ENCODE data around the gene BTC. TPM values are rescaled to one million over a fixed set of nuclear protein-coding genes. Genes with fewer than 3 reads are reported as not detected.
A peak's percentile ranks its signal among the peaks of the same experiment; 100 is the strongest.

Gene BTC
- total RNA-seq, 1 donor from 2014 or later = 8.3 TPM

DNA sequence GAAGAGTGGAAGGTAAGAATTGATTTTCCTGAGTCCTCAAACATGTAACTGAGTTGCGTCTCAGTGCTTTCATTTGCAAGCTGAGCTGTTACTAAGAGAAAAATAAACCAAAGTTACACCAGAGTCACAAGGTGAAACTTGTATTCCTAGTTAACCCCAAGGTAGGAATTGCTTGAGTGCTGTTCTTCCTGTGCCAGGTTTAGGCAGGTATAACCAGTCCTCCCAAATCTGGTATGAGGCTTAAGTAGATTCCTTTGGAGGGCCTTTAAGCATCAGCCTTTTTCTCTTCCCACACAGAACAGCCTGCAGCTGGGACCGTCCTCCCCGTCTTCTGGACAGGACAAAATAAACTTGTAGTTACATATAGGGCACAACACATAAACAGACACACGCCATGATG is 2.3 kb upstream of the BTC start:
- H3K36me3 ChIP-seq (ENCODE audit: control insufficient read depth, insufficient read depth, low read length) = no peaks in the 10 kb centered on the region
- no peak for TF ChIP-seq CTCF (IDR thresholded peaks at IDR 0.05; ENCODE audit: insufficient read depth, low read length, poor library complexity, severe bottlenecking)

GRCh38 chr4:74793757-74794381 is 454 bp downstream of the BTC start:
- peak; percentile 82 for TF ChIP-seq CTCF (IDR thresholded peaks at IDR 0.05; ENCODE audit: insufficient read depth, low read length, poor library complexity, severe bottlenecking)
- H3K27me3 ChIP-seq (ENCODE audit: control insufficient read depth, insufficient read depth, low read length) = no peaks in the 10 kb centered on the region
- H3K4me3 ChIP-seq (ENCODE audit: low read depth, low read length) = peak overlapping the region; percentile 62
- DNase-seq (ENCODE audit: low read depth) = no peak
- no peaks in the 10 kb centered on the region for H3K36me3 ChIP-seq (ENCODE audit: control insufficient read depth, insufficient read depth, low read length)

More for the DNA sequence above, 2.3 kb upstream of the BTC start:
- Histone ChIP-seq H3K4me3 (ENCODE audit: low read depth, low read length) (no peak overlapping the region), H3K27me3 (ENCODE audit: control insufficient read depth, insufficient read depth, low read length) (no peaks in the 10 kb centered on the region)
- no peak for DNase-seq (ENCODE audit: low read depth)

DNA sequence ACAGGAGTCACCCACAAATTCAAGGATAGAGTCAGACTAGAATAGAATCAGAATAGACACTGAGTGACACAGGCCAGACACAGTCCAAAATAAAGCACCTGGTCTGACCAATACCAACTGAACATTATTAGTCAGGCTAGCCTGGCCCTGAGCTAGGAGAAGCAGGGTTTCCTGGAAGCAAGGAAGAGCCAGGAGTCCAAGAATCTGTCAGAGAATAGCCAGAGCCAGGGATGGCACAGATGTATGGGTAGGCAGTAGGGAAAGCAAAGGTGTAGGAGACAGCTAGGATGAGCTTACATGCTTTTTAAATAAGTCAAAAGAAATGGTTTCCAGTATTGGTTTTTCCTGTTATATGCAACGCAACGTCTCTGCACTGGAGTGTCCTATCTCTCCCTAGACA is 3.7 kb downstream of the BTC start:
- no peaks in the 10 kb centered on the region for H3K36me3 ChIP-seq (ENCODE audit: control insufficient read depth, insufficient read depth, low read length)
- no peak overlapping the region for H3K4me3 ChIP-seq (ENCODE audit: low read depth, low read length)
- TF ChIP-seq CTCF (IDR thresholded peaks at IDR 0.05; ENCODE audit: insufficient read depth, low read length, poor library complexity, severe bottlenecking) = no peak
- DNase-seq (ENCODE audit: low read depth) = no peak
- H3K27me3 ChIP-seq (ENCODE audit: control insufficient read depth, insufficient read depth, low read length) = no peaks in the 10 kb centered on the region

- TF ChIP-seq CTCF (IDR thresholded peaks at IDR 0.05; ENCODE audit: insufficient read depth, low read length, poor library complexity, severe bottlenecking) = no peak
- Histone ChIP-seq H3K27me3 (ENCODE audit: control insufficient read depth, insufficient read depth, low read length) (no peaks in the 10 kb centered on the region), H3K36me3 (ENCODE audit: control insufficient read depth, insufficient read depth, low read length) (no peaks in the 10 kb centered on the region), H3K4me3 (ENCODE audit: low read depth, low read length) (no peak overlapping the region)
- no peak for DNase-seq (ENCODE audit: low read depth)
Observed at GRCh38 chr4:74789518-74789917, 4.8 kb downstream of the BTC start.

DNA sequence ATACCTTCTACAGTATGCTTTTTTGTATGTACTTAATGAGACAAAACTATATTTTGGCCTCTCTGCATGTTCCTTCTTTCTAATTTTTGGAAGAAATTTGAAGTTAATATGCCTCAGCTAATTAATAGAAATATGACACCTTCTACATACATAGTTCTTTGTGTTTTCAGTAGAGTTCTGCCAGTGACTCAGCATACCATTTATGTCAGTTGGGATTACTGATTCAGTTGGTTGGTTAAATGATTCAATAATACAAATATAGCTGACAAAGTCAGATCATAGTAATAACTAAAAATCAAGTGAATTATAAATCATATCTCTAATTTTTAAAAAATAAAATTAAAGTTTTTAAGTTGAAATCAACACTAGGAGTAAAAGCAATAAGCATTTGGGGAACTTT is 16.8 kb downstream of the BTC start:
- no peaks in the 10 kb centered on the region for H3K36me3 ChIP-seq (ENCODE audit: control insufficient read depth, insufficient read depth, low read length)
- TF ChIP-seq CTCF (IDR thresholded peaks at IDR 0.05; ENCODE audit: insufficient read depth, low read length, poor library complexity, severe bottlenecking) = no peak
- no peak overlapping the region for H3K4me3 ChIP-seq (ENCODE audit: low read depth, low read length)
- no peak for DNase-seq (ENCODE audit: low read depth)
- H3K27me3 ChIP-seq (ENCODE audit: control insufficient read depth, insufficient read depth, low read length) = no peaks in the 10 kb centered on the region

DNA sequence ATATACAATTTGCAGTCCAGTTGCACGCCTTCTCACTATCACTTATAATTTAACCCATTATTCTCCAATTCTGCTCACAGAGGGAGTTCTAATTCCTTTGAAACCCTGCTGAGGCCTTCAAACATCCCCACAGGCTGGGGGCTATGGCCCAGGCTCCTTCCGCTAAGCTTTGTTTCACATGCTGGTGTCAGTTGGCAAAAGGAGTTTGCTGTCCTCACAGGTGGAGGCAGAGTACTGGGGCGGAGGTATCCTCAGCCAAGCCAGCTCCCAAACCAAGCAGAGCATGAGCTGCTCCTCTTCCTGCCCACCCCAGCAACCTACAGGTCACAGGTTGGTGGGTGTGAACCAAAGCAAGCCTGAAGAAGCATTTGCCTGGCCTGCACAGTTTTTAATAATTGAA is 21.5 kb downstream of the BTC start:
- DNase-seq (ENCODE audit: low read depth) = no peak
- TF ChIP-seq CTCF (IDR thresholded peaks at IDR 0.05; ENCODE audit: insufficient read depth, low read length, poor library complexity, severe bottlenecking) = no peak
- Histone ChIP-seq H3K4me3 (ENCODE audit: low read depth, low read length) (no peak overlapping the region), H3K36me3 (ENCODE audit: control insufficient read depth, insufficient read depth, low read length) (no peaks in the 10 kb centered on the region), H3K27me3 (ENCODE audit: control insufficient read depth, insufficient read depth, low read length) (no peaks in the 10 kb centered on the region)

Data from kidney epithelial cell (primary cell).